ENCODE results near the gene KIFBP. TPM values are rescaled to one million over a fixed set of nuclear protein-coding genes. Genes with fewer than 3 reads are reported as not detected.

KIFBP gene
- total and polyA plus RNA-seq, 8 donors = 5.5 to 16.4 (median 6.7) TPM

DNA sequence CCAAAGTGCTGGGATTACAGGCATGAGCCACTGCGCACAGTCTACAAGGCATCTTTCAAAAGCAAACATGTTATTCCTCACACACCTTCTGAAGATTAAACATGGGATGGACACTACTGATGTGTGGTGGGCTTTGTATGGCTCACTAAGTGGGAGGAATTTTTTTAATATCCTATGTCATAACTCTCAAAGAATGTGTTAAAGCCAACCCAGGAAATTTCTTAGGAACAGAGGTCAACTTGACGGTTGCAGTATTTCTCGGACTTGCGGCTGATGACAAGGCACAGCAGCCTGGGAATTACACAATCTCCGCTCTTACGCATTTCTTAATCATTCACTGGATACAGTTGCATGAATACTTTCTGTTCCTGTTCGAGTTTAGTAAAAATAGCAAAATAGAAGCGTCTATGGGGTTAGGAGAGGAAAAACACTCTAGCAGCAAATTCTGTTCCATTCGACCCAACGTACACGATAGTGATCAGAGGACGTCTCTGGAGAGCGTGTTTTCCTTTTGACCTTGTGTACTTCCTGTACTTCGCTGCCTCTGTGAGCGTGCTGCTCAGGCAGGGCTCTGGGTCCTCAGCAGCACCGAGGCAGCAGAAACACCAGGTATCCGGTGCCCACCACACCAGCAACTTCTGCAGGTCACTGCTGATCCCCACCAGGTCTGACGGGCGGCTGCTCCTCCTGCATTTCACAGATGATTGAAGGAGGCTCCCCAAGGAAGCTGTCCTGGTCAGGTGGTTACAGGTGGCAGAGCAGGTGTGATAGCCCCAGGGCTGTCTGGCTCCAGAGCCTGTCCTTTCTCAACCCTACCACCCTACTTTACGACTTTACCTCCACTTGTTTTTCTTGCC is 72.9 kb downstream of the KIFBP start:
- H3K36me3 ChIP-seq = no peaks in the 10 kb centered on the region
- ATAC-seq (peak; percentile 76 to 87 (median 82)), DNase-seq (peak in 3 of 6 donors; percentile 13 to 38 (median 28)), FAIRE-seq (no peak)
- H3K9me3 ChIP-seq = no peaks in the 10 kb centered on the region
- WGBS, 2 donors = 11% methylated on average over 20 of the region's 20 CpGs
- H3K4me1 ChIP-seq = peaks cover 0 to 10% (median 4%) of the 10 kb centered on the region in 3 donors
- intact Hi-C loops (cut with DNase I) = no loop called here
- H3K4me3 ChIP-seq = peak overlapping the region in 2 of 4 donors; percentile 14 to 22
- TF ChIP-seq, protein P1, sequence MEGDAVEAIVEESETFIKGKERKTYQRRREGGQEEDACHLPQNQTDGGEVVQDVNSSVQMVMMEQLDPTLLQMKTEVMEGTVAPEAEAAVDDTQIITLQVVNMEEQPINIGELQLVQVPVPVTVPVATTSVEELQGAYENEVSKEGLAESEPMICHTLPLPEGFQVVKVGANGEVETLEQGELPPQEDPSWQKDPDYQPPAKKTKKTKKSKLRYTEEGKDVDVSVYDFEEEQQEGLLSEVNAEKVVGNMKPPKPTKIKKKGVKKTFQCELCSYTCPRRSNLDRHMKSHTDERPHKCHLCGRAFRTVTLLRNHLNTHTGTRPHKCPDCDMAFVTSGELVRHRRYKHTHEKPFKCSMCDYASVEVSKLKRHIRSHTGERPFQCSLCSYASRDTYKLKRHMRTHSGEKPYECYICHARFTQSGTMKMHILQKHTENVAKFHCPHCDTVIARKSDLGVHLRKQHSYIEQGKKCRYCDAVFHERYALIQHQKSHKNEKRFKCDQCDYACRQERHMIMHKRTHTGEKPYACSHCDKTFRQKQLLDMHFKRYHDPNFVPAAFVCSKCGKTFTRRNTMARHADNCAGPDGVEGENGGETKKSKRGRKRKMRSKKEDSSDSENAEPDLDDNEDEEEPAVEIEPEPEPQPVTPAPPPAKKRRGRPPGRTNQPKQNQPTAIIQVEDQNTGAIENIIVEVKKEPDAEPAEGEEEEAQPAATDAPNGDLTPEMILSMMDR (IDR thresholded peaks at IDR 0.05) = no peak
- no peaks in the 10 kb centered on the region for H3K27me3 ChIP-seq
- peak overlapping the region in 3 of 4 donors; percentile 49 to 76 (median 73) for H3K27ac ChIP-seq

DNA sequence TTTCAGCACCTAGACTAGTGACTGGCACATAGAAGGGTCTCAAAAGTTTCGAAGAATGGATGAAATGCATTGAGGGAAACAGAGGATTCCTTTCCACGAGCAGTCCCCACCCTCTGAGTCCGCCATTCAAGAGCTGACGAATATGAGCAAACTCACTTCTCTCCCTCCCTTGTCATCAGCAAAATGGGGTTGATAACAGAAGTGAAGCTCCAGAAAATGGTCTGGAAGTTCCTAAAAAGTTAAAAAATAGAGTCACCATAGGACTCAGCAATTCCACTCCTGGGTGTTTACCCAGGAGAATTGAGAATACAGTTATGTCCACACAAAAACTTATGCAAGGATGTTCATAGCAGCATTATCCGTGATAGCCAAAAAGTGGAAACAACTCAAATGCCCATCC is 74.3 kb downstream of the KIFBP start:
- intact Hi-C loops (cut with DNase I) = no loop called here
- no peak for ATAC-seq
- no peak overlapping the region for H3K4me3 ChIP-seq
- H3K4me1 ChIP-seq = peaks cover 0 to 10% (median 4%) of the 10 kb centered on the region in 3 donors
- no peaks in the 10 kb centered on the region for H3K27me3 ChIP-seq
- H3K27ac ChIP-seq = peak overlapping the region in 1 of 4 donors; percentile 73
- no peak for DNase-seq
- FAIRE-seq = no peak
- 86 to 91% methylated on average over 5 of the region's 5 CpGs for WGBS, 2 donors
- TF ChIP-seq, protein P1 (IDR thresholded peaks at IDR 0.05) = no peak
- no peaks in the 10 kb centered on the region for H3K9me3 ChIP-seq
- H3K36me3 ChIP-seq = no peaks in the 10 kb centered on the region

DNA sequence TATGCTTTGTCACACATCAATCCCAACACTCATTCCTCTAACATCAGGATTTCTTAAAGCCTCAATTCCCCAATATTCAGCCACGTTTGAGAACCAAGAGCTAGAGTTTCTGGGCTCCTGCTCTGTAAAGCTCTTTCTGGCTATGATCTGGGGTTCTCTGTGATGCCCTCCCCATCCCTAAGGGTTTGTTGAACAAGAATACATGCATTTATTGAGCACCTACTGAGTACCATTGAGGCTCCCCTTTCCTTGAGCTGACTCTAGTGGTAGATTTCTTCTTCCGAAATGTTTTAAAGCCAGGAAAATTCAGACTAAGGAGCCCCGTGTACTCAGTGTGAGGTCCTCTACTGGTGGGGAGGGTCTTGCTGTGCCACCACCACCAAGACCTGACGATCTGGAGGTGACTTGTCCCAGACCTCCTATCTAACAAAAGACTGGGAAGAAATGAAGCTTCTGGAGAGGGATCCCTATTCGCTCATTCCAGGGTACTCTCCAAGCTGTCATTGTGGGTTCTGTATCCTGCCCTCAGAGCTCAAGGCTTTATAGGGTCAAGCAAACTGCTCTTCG is 76.2 kb downstream of the KIFBP start:
- whole genome bisulfite sequencing, 2 donors = 63% methylated on average over 6 of the region's 6 CpGs
- H3K4me1 ChIP-seq = peaks cover 0 to 10% (median 4%) of the 10 kb centered on the region in 3 donors
- H3K9me3 ChIP-seq = no peaks in the 10 kb centered on the region
- H3K27ac ChIP-seq = peak overlapping the region in 2 of 4 donors; percentile 22 to 59
- no peaks in the 10 kb centered on the region for H3K27me3 ChIP-seq
- no peak for FAIRE-seq
- no peaks in the 10 kb centered on the region for H3K36me3 ChIP-seq
- H3K4me3 ChIP-seq = no peak overlapping the region
- ATAC-seq = no peak
- TF ChIP-seq, protein P1 (IDR thresholded peaks at IDR 0.05) = no peak
- intact Hi-C loops (cut with DNase I) = no loop called here
- DNase-seq = no peak

DNA sequence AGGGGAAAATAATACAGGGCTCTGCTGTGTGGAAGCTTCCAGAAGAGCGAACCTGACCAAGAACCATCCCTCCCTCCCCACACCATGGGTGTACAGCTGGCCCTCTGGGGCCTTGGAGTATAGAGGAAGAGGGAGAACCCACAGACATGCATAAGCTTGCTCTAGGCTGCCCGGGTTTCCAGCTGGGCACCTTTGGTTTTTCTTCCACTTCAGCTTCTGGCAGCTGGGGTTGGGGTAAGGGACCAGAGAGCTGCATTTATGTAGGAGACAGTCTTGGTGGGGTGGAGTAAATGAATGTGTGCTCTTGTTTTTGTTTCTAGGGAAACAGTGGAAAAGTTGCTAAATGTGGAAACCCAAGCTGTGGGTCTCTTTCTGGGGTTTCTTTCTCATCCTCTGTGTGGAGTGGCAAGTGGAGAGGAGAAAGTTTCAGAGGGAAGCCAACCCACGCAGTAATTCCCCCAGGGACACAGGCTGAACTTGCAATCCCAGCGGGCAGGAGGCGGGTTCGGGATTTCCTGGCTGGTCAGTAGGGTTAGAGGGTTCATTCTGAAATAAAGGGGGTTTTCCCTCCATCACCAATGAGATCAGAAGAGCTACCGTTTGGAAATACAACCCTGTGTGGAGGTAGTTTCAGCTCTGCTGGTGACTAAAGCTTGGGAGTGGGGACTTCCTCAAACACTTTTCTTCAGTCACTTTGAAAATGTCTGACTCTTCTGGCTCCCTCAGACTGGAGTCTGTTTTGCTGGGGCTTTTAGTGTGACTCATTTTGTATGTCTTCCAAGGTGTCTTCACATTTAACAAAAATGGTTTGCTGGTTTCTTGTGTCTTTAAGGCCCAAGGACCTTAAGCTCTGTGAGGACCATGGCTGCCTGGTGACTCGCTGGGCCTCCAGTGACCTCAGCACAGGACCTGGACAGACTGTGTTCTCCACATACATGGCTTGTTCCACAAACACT is 77.1 kb downstream of the KIFBP start:
- WGBS, 2 donors = 59 to 71% methylated on average over 8 of the region's 8 CpGs
- no peak for FAIRE-seq

More for the DNA sequence above, 77.1 kb downstream of the KIFBP start:
- H3K36me3 ChIP-seq = no peaks in the 10 kb centered on the region
- no peak overlapping the region for H3K4me3 ChIP-seq
- ATAC-seq (peak in 2 of 4 donors; percentile 24 to 38), DNase-seq (peak in 1 of 6 donors; percentile 6)
- H3K9me3 ChIP-seq = no peaks in the 10 kb centered on the region
- intact Hi-C loops (cut with DNase I) = no loop called here
- TF ChIP-seq, protein P1 (IDR thresholded peaks at IDR 0.05) = no peak
- H3K27ac ChIP-seq = peak overlapping the region in 2 of 4 donors; percentile 22 to 59
- peaks cover 0 to 10% (median 4%) of the 10 kb centered on the region in 3 donors for H3K4me1 ChIP-seq
- H3K27me3 ChIP-seq = no peaks in the 10 kb centered on the region

Other genes starting within 250 kb of the KIFBP start
- 1 to 10 TPM in 5 of 6 donors, under 1 TPM in 1; 0.73 to 1.8 (median 1.1) TPM for gene STOX1, start 161.3 kb upstream of the KIFBP start, total RNA-seq
- 1 to 10 TPM in 1 of 2 donors, under 1 TPM in 1; 0.99 to 1.3 TPM for gene STOX1, start 161.3 kb upstream of the KIFBP start, polyA plus RNA-seq
- 10 to 100 TPM; 14.3 to 27.9 (median 18.8) TPM for gene DDX50, start 87.5 kb upstream of the KIFBP start, total RNA-seq
- 10 to 100 TPM in 1 of 2 donors, 1 to 10 TPM in 1; 9.1 to 18.2 TPM for gene DDX50, start 87.5 kb upstream of the KIFBP start, polyA plus RNA-seq
- gene DDX21, start 32.6 kb upstream of the KIFBP start, total RNA-seq = 10 to 100 TPM; 20.4 to 43.3 (median 29.5) TPM
- gene DDX21, start 32.6 kb upstream of the KIFBP start, polyA plus RNA-seq = 10 to 100 TPM; 11.1 to 16.2 TPM
- 10 to 100 TPM in 3 of 6 donors, 1 to 10 TPM in 3; 4.1 to 40.0 (median 14.1) TPM for gene SRGN, start 99.3 kb downstream of the KIFBP start, total RNA-seq
- gene SRGN, start 99.3 kb downstream of the KIFBP start, polyA plus RNA-seq = 10 to 100 TPM in 1 of 2 donors, 1 to 10 TPM in 1; 5.9 to 13.2 TPM
- gene VPS26A, start 135.4 kb downstream of the KIFBP start, total RNA-seq = 10 to 100 TPM; 14.5 to 26.1 (median 18.8) TPM
- 10 to 100 TPM in 1 of 2 donors, 1 to 10 TPM in 1; 7.0 to 14.0 TPM for gene VPS26A, start 135.4 kb downstream of the KIFBP start, polyA plus RNA-seq
- gene SUPV3L1, start 191.4 kb downstream of the KIFBP start, total RNA-seq = 10 to 100 TPM in 5 of 6 donors, 1 to 10 TPM in 1; 8.6 to 18.0 (median 12.5) TPM
- 10 to 100 TPM; 52.0 to 78.1 TPM for gene SUPV3L1, start 191.4 kb downstream of the KIFBP start, polyA plus RNA-seq
- 1 to 10 TPM; 3.7 to 9.3 (median 6.3) TPM for gene HKDC1, start 231.5 kb downstream of the KIFBP start, total RNA-seq
- 10 to 100 TPM in 1 of 2 donors, 1 to 10 TPM in 1; 9.8 to 11.1 TPM for gene HKDC1, start 231.5 kb downstream of the KIFBP start, polyA plus RNA-seq